Endometrial microvascular endothelial cells (primary cell): ENCODE results near the gene MSH2. TPM values are rescaled to one million over a fixed set of nuclear protein-coding genes. Genes with fewer than 3 reads are reported as not detected.
"Not testable (repeated sequence)": the region's sequence is repeated elsewhere in the genome, so short reads cannot be mapped to it uniquely, and the experiment has no call there.

ENCODE experiments used
- in situ Hi-C: cut with HindIII; loops from 2 replicates; pipeline ENCODE4 v1.10.0; 2017; ENCODE audit warnings: low sequenced_read_pairs, low pct_unique_long_range_greater_than_20kb; ENCODE audit errors: inconsistent ontology term
- total RNA-seq: library from RNA; depleted of rRNA; stranded (reverse); fragments of >200 nt; gene quantifications from one replicate; pipeline ENCODE4 v1.2.3, GENCODE V29; 2015; ENCODE audit errors: inconsistent ontology term

MSH2 gene
- total RNA-seq, 1 donor from 2014 or later, result 36.1 TPM

DNA sequence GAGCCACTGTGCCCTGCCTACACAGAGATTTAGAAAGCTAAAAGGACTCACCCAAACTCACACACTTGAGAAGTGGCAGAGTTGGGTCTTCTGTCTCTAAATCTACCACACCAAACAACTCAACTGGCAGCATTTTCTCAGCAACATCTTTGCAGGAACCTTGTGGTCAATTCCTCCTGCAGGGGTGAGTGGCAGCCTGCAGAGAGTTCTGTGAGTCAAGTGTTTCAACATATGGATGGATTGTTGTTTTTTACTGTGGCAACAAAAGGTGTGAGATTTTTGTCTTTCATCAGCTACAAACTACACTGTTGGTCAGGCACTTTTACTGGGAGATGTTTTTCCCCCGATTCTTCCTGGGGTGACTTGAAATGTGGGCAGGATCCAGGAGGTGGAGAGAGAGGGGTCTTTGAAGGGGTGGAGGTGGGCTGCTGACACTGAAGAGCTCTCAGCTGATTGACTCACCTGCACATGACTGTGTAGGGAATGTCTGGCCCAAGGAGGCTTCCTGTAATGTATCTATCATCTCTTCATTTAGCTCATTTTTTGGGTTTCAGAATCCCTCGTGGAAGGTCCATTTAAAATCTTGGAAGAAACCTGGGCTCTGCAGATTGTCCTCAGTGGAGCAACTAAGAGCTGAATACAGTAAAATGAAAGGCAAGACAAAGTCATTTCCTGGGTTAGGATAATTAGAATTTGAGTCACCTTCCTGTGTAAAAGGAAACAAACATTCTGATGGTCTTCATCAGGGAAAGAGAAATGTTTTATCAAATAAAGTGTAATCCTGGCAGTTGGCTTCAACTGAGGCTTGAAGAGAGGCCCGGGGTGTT is 98.6 kb downstream of the MSH2 start:
- in situ Hi-C loops, result no loop called here

DNA sequence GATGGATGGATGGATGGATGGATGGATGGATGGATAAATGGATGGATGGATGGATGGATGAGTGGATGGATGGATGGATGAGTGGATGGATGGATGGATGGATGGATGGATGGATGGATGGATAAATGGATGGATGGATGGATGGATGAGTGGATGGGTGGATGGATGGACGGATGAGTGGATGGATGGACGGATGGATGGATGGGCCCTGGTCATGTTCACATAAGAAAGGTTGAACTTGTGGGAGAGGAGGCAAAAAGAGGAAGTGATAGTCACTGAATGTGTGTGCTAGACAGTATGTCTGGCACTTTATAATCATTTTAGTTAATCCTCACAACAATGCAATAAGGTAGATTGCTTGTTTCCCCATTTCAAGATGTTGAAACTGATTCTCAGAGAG is 99.5 kb downstream of the MSH2 start:
- in situ Hi-C loops, result not testable (repeated sequence)

DNA sequence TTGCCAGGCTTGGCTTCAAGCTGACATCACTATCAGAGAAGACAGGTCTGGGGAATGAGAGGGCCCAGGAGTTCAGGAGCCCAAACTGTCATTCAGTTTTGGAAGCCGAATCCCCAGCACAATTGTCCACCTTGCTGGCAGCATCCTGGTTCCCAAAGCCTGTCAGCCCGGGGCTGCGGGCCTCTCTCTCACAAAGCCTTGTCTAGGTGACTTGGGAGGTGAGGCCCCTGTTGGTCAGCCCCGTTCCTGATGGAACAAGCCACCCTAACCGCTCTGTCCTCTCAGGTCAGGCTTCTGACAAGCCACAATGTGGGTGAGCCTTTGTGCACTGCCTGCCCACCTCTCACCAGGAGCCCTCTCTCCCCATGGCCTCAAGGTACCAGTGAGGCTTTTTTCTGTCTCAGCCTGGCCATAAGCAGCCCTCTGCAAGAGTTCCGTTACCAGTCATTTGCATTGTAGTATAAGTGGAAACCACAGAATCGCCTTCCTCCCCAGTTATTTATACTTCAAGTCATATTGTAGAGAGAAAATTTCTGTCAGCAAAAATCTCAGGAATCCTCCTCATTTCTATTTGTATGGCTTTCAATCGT is 100.6 kb downstream of the MSH2 start:
- in situ Hi-C loops, result no loop called here

DNA sequence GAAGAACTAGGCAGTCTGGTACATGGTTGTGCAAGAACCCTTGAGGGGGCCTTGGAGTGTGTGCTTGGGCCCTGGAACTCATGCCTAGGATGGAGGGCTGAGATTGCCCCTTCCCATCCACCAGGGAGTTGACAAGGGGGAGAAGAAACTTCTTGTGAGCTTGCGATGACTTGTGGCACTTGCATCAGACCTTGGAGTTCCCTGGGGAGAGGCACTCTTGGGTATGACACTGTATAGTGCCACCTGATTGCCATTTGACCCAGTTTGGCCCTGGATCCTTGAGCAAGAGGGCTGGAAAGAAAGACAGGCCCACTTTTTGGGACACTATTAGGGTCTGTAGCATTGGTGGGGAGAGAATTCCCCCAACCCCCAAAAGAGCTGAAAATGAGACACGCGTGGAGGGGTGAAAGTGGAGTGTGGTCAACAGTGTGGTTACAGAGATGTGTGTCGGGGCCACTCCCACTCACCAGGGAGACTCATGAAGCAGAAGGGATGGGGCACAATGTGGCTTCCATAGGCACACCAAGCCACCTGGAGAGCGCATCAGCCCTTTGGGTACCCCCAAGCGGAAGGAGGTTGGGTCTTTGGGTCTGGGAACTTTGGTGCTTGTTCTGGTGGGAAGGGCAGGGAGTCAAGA is 101.3 kb downstream of the MSH2 start:
- in situ Hi-C loops, result no loop called here

DNA sequence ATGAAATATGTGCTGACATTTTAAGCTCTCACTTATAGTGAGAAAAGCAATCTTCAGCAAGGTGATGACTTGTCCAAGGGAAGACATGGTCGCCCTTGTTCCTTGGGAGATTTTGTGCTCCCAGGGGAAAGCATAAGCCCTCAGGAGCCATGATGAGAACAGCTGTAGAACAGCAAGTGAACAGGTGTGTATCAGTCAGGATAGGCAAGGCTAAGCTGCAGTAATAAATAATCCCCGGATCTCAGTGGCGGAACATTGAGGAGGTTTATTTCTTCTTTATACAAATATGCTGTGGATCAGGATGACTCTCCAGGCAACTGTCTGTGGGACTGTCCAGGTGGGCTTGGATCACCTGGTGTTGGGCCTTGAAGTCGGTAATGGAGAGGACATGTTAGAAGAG is 103.1 kb downstream of the MSH2 start:
- in situ Hi-C loops, result no loop called here

DNA sequence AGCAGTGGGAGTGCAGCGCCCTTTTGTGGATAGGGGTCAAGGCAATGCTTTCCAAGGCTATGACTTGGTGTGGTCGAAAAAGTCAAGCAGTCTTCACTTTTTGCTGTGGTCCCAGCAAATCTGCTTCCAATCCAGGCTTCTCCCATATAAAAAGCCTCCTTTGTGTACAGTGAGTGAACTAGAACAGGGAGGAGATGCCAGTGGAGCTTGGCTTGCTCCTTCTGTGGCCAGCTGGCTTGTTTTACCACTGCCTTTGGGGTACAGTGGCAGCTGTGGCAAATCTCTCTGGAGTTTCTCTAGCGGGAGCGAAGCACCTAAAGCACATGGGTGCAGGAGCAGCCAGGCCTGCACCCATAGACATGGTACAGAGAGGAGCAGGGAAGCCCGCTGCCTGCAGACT is 103.5 kb downstream of the MSH2 start:
- in situ Hi-C loops, result no loop called here

DNA sequence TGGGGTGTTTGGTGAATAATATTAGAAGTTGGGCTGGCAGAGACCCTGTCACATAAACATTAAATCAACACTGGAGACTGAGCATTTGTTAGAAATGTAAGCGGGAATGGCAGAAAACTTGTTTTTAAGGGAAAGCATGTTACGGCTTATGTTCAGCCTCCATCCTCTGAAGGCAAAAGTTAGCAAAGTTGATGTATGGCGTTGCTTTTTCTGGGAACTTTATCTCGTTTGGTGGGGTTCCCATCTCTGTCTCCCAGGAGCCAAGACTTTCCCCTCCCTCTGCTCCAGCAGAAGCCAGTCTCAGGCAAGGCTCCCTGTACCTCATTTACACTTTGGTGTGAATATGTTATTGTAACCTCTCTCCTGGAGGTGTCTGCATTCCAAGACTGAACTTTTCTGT is 105.1 kb downstream of the MSH2 start:
- in situ Hi-C loops, result no loop called here

DNA sequence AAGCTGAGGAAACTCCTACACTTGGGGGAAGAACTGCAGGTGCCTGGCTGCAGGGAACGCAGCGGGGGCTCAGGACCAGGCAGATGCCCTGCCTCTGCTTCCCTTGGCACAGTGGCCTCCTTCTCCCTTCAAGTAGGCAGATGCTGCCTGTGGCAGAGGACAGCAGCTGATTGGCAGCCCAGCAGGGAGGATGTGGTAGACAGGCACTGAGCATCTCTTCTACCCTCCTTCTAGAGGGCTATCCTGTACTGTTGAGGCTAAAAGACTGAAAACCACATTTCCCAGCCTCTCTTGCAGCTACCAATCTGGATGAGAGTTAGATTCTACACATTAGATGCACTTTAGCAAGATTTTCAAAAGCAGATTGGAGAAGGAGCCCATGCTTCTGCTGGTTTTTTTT is 105.7 kb downstream of the MSH2 start:
- in situ Hi-C loops, result no loop called here

DNA sequence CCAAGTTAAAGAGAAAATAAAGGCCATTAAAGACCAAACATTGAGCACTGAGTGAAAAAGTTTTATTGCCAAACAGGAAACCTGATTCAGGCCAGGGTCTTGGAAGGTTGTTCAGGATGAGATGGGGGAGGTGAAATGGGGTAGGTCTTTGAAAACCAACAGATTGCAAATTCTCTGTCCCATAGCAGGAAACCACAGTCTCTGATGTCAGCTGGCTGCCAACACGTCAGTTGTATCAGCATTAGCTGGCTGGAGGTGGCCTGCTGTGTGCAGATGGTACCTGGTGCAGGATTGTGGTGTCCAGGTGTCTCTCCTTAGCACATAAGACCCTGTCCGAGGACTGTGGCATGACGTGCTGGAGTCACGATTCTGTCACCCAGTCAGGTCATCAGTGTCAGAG is 106.3 kb downstream of the MSH2 start:
- in situ Hi-C loops, result no loop called here

DNA sequence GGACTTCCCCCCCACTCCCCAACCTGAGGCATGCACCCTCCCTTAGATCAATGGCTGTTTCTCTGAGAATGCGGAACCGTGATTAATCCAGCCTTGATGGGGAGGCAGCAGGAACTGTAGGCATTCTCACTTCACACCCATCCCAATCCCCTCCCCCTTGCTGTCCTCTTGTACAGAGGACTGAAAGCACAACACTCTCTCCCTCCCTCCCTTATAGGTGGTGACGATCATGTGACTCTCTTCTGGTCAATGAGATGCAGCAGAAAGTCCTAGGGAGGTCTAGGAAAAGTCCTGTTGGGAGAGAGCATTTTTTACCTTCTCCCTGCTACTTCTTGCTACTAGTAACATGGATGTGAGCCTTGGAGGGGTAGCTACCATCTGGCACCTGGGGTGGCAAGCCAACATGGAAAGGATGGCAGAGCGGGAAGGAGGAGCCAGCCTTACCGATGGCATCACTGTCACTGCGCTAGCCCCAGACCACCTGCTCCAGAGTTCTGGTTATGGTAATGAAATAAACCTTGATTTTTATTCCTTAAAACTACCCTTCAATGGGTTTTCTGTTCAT is 106.9 kb downstream of the MSH2 start:
- in situ Hi-C loops, result no loop called here

DNA sequence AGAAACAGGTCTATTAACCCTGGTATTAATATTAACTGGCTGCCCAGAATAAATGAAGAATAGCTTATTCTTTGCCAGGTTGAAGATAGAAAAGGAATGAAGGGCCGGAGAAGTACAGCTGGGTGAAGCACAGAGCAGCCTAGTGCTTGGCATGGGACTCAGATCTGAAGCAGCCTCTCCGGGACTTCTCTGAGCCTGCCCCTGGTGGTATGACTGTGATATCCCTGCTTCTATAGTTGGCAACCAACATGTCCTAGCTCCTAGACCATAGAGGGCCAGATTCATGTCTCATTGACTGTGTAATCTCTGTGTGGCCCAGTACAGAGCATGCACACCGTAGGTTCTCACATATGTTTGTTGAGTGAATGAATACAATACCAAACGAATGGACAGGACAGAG is 107.8 kb downstream of the MSH2 start:
- in situ Hi-C loops, result no loop called here

DNA sequence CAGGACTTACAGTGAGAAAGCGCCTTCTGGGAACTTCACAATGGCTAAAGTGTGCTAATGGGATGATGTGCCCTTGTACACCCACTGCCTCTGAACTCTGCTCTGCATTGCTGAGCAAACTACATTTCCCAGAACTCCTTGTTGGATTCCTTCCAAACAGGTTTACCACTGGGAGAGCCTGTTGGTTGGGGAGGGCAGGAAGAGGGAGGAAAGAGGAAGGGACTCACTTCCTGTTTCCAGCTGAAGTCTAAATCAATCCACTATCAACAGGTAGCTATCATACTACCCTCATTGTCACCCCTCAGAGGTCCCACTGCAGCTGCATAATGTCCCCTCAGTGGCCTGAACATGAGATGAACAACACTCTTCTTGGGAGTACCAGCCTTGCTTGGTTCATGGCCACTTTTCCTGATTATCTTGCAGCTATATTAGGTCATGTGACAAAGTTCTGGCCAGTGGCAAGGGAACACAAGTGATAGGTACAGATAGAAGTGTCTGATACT is 109.7 kb downstream of the MSH2 start:
- in situ Hi-C loops, result no loop called here

DNA sequence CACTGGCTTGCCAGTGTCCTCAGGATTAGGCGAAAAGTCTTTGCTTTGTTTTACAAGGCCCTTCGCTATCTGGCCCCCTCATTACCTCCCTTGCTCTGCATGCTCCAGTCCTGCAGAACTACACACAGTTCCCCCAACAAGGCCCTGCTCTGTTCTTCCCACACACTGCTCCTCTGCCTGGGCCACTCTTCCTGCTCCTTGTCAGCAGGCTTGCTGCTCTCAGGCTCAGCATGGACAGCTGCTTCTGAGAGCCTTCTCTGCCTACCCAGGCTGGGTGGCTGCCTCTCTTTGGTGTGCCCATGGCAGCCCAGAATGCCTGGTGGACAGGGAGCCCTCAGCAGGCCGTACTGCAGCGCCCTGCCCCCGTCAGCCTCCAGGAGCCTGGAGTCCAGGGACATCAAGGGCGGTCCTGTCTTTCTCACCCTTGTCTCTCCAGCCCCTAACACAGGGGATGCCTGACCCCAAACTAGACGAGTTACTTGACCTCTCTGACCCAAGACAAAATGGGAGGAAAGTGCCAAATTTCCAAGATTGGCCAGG is 111.1 kb downstream of the MSH2 start:
- in situ Hi-C loops, result no loop called here

DNA sequence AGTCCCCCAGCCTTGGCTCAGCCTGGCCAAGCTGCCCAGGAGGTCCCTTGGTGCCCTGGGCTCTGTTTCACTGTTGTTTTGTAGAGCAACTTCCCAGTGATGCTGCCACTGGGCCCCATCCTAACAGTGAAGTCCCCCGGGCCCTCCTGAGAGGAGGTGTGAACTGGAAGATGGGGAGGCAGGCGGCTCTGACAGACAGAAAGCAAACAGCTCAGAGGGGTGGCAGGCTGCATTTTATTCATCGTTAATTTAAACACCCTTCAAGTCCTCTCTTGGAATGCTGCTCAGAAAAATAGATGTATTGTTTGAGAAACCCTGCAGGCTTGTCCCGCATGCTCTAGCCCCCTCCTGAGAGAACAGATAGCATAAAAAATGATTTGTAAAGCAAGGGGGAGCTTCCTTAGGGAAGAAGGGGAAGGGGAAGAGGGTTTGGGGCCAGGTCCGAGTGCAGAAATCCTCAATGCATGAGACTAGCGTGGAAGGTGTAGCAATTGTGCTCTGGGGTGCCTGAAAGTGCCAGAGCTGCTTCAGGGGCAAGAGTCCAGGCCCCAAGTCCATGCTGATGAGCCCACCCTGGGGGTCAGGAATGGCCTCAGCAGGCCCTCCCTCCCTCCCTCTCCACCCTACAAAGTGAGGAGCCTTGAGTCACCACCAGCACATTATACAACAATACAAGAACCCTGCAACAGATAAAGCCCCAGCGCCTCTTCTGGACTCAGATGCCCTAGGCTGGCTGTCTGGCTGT is 113.6 kb downstream of the MSH2 start:
- in situ Hi-C loops, result no loop called here

DNA sequence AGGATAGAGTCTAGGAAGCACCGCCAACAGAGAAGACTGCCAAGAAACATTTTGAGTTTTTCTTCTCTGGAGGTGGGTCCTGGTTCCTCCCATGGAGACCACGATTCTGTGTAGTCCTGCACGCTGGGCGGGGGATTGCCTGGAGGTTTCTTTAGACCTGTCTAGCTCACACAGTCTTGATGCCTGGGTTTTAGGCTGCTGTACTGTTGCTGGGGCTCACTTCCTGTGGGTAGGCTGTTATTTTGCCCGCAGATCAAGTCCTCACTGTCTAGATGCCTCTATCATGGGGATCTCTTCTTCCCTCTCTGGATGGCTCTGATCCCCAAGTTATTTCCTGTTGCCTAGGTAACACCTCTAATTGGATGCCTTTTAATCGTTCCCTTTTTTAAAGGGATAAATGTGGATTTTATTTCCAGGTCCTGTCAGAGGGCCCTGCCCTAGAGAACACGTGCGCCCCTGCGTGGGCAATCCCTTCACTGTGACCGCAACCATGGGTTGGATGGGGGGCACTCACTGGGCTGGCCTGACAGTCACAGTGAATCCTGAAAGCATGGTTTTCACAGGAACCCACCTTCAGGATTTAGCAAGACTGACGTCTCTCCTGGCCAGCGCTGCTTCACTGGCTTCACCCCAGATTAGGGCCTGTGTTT is 115.7 kb downstream of the MSH2 start:
- in situ Hi-C loops, result no loop called here

DNA sequence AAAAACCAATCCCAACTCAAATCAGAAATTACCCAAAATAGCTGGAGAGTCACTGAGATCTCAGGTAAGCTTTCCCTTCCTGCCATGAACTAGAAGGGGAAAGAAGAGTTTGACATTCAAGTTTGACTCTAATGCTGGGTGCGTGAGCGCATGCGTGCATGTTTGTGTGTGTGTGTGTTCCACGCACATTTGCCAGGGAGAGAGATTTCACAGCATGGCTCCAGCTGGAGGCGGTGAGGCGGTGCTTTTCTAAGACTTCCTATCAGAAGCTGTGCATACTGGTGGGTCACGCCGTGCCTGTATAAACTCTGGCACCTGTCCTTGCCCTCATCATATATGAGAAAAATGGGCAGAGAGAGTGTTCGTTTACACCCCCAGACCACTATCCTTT is 116.2 kb downstream of the MSH2 start:
- in situ Hi-C loops, result no loop called here

DNA sequence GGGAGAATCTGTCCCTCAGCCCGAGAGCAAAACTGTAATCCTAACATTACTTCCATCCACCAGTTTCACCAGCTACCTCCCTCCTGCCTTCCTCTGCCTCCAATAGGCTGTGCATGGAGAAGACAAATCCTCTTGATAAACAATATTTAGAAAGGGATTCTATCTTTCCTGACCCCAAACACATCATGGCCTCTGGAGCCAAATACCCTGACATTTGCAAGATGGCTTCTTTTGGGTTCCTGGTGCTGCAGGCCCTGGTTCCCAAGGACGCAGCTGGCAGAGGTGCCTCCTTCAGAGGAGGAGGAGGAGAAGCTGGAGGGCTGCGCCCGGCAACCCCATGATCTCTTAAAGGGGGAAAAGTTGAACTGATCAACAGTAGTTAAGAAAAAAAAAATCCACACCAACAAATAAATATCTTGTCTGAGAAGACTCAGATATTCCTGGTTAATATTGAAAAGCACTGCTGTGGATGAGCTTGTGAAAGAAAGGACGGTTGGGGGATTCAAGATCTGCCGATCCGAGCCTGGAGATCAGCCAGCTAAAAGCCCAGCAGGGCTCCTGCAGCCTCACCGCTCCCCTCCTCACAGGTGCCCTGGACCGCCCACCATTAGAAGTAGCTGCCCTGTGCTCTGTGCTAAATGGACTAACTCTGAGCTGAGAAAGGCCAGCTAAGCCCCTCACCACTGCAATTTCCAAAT is 116.8 kb downstream of the MSH2 start:
- in situ Hi-C loops, result no loop called here

DNA sequence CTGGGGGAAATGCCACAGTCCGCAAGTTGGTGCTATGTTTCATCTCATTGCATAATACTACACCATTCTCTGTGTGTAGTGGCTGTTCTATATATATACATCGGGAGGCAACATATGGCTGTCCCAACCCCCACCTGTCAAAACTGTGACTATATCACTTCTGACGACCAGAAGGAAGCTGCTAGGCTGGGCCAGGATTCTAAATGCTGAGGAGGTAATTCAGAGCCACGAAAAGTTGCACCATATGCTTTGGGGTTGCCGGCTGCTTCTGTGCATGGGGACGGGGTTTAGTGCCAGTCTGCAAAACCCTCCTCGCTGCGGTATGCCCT is 117.3 kb downstream of the MSH2 start:
- in situ Hi-C loops, result no loop called here
